AG09319 (cell line): ENCODE measurements around the gene SLC3A2.

Experiments used
- DNase-seq: peaks from one replicate; pipeline ENCODE4 v3.0.0-alpha.2; 2010; ENCODE audit warnings: low read depth; ENCODE audit errors: extremely low read depth
- CTCF ChIP-seq: IDR thresholded peaks from 2 replicates; pipeline ENCODE4 v1.5.1; 2011; ENCODE audit warnings: low read depth, mild to moderate bottlenecking, inconsistent platforms, low read length, moderate library complexity

Gene SLC3A2

GRCh38 chr11:62880803-62881578 lies at the start of gene SLC3A2:
SLC3A2 (plus strand) TSS chr11:62880896; CDS start chr11:62881024, 128 bp downstream.
- DNase-seq, result peak; percentile 72
- peak; percentile 74 for TF ChIP-seq CTCF

GRCh38 chr11:62830904-62831519 lies 49.7 kb upstream of the SLC3A2 start:
- DNase-seq, result no peak
- no peak for TF ChIP-seq CTCF

- TF ChIP-seq CTCF, result no peak
- DNase-seq, result peak; percentile 96
These were observed 49.0 kb upstream of the SLC3A2 start, which contains the start of gene STX5 for GRCh38 chr11:62831520-62832335. STX5 (minus strand) TSS chr11:62832051; CDS start chr11:62831243, 808 bp downstream.

- TF ChIP-seq CTCF, result no peak
- no peak for DNase-seq
These were observed 48.1 kb upstream of the SLC3A2 start, which contains the start of gene TEX54 for GRCh38 chr11:62832336-62833234. TEX54 (minus strand) TSS chr11:62832841.

GRCh38 chr11:62835336-62835735 lies 45.4 kb upstream of the SLC3A2 start:
- TF ChIP-seq CTCF, result no peak
- no peak for DNase-seq

GRCh38 chr11:62839050-62839945 lies 41.4 kb upstream of the SLC3A2 start, which contains the start of gene WDR74:
WDR74 (minus strand) TSS chr11:62839590; CDS start chr11:62839570, 20 bp downstream.
- DNase-seq, result peak; percentile 68
- TF ChIP-seq CTCF, result no peak

GRCh38 chr11:62840721-62841360 lies 39.9 kb upstream of the SLC3A2 start:
- peak; percentile 39 for DNase-seq
